ENCODE measurements around the gene HOMER3.
"Not testable (repeated sequence)": the region's sequence is repeated elsewhere in the genome, so short reads cannot be mapped to it uniquely, and the experiment has no call there.

Gene HOMER3

DNA sequence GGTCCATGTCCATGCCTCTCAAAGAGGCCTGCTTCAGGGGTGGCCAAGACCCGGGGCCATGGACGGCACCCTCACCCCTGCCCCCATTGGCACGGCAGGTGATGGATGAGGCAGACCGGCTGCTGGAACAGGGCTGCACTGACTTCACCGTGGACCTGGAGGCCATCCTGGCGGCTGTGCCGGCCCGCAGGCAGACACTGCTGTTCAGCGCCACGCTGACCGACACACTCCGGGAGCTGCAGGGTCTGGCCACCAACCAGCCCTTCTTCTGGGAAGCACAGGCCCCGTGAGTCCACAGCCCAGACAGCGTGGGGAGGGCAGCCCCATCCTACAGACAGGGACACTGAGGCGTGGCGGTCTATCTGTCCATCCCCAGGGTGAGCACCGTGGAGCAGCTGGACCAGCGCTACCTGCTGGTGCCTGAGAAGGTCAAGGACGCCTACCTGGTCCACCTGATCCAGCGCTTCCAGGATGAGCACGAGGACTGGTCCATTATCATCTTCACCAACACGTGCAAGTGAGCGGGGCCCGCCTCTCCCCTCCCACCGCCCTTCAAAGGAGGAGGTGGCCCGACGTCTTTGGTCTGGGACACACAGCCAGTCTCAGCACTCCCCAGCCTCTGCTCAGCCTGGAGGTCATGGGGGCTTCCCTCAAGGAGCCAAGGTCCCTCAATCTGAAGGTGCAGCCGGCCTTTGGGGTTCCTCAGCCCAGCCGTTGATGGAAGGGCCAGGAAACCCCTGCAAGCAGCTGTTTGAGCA is 18.6 kb downstream of the HOMER3 start:
- no peak for DNase-seq

DNA sequence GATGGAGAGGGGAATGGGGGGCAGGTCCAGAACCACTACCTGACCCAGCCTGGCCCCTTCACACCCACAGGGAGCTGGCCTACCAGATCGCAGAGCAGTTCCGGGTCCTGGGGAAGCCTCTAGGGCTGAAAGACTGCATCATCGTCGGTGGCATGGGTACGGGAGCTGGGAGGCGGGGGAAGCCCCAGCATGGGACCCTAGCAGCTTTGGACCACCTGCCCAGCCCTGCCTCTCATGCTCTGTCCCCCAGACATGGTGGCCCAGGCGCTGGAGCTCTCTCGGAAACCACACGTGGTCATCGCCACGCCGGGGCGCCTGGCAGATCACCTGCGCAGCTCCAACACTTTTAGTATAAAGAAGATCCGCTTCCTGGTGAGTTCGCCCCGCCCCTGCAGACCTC is 19.4 kb downstream of the HOMER3 start:
- DNase-seq = no peak

DNA sequence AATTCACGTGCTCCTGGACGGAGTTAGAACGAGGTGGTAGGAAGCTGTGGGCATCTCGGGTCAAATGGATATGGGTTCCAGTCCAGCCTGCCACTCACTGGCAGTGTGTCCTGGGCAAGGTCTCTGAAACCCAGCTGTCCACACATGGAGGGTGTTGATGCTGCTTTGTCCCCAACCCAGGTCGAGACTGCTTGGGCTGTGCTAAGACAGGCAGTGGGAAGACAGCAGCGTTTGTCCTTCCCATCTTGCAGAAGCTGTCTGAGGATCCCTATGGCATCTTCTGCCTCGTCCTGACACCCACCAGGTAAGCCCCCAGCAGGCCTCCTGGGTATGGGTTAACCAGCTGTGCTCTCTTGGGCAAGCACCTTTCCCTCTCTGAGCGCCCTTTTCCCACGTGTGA is 20.6 kb downstream of the HOMER3 start:
- no peak for DNase-seq

DNA sequence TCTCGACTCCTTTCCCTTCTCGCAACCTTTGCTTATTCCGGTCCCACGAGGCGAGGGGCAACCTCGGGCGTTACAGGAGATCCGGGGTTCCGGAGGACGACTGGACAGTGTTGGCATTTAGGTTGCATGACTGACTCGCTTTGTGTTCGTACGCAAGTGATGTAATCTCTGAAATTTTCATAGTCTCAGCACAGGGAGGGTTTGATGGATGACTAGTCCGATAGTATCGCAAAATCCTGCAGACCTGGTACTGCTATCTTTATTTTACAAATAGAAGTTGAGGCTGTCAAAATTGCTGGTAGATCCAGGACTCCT is 21.2 kb downstream of the HOMER3 start:
- DNase-seq = no peak

DNA sequence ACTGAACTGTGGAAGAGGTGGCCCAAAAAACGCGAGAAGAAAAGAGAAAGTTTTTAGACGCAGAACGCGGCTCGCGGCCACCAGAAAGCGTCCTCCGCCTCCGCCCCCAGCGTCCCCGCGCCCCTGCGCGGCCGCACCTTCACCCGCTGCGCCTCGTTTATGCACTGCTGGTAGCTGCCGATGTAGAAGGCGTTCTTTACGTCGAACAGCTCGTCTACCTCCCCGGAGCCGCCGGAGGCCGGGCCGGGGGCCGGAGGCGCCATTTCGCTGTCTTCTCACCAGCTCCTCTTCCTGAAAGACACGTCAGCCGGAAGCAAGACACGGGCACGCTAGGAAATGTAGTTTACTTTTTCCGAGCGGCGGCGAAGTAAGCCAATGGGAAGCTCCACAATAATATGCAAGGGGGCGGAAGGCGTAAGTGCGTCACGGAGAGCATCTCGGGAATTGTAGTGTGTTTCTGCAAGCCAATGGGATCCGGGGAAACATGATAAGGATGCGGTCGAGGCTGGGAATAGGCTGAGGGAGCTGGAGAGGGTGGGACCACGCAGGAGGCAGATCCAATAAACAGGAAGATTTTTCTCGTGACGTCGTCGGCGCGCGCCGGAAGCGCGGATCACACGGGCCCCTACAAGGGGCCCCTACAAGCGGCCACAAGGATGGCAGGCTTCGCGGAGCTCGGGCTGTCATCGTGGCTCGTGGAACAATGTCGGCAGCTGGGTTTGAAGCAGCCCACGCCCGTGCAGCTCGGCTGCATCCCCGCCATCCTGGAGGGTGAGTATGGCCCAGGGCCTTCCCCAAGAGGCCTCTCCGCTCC is 21.7 kb downstream of the HOMER3 start, which contains the start of the genes COPE and DDX49:
Gene COPE (minus strand): TSS at position 302 of the 814 bp plus-strand sequence. CDS start 39 bp downstream, at position 263.
Gene DDX49 (plus strand): TSS at position 630 of the 814 bp plus-strand sequence. CDS start 27 bp downstream, at position 657.
- peak; percentile 98 for DNase-seq

DNA sequence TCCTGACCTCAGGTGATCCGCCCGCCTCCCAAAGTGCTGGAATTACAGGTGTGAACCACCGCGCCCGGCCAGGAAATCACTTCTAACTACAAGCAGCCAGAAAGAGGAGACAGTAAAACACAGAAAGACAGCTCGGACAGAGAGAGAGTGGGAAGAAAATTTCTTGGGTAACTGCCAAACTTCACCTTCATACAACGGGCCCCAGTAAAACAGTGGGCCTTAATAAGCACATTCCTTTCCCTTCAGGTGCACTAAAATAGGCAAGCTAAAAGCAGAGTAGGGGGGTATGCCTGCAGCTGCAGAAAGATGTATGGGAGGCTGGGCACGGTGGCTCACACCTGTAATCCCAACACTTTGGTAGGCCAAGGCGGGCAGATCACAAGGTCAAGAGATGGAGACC is 23.4 kb downstream of the HOMER3 start:
- not testable (repeated sequence) for DNase-seq

DNA sequence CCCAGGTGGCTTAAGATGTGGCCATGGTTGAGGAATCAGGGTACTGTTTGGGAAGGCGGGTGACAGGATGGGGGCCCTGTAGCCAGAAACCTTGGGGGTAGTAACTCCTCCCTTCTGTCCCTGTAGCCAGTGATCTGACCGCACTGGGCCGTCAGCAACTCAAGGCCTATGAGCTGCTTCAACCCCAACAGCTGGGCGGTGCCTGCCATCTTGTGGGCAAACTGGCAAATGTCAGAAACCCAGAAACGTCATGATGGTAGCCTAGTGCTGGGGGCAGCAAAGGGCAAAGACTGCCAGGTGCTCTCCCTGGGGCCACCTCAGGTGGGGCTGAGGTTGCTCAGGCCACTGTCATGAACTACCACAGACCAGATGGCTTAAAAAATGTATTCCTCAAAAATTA is 25.4 kb downstream of the HOMER3 start:
- peak; percentile 24 for DNase-seq

DNA sequence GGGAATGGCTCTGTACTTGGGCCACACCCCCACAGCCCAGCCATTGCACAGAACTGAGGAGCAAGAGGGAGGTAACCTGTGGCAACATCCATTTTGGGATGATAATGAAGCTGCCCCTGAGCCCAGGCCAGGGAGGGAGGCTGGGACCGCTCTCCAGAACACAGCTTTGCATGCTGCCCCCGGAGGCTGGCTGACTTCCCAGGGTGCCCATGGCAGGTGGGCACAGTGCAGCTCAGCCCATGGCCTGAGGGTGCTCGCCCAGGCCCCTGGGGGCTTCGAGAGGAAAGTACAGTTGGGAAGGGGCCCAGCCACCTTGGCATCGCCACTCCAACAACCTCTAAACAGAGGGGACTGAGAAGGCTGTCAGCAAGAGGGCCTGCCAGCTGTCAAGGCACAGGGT is 27.6 kb downstream of the HOMER3 start:
- DNase-seq = no peak

DNA sequence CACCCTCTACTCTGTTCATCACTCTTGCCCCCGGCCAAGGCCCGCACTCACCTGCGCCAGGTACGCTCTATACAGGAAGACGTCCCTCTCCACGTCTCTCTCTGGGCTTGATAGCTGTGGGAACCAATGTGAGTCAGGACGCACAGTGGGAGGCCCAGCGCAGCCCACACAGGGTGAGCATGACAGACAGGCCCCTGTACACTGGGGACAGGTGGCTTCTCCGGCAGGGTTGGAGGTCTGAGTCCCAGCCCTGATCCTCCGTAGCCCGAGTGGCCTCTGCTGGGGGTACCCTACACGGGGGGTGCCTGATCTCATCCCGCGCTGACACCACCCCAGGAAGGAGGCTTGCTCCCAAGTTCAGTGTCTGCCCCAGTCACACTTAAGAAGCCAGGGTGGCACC is 28.1 kb downstream of the HOMER3 start:
- no peak for DNase-seq

DNA sequence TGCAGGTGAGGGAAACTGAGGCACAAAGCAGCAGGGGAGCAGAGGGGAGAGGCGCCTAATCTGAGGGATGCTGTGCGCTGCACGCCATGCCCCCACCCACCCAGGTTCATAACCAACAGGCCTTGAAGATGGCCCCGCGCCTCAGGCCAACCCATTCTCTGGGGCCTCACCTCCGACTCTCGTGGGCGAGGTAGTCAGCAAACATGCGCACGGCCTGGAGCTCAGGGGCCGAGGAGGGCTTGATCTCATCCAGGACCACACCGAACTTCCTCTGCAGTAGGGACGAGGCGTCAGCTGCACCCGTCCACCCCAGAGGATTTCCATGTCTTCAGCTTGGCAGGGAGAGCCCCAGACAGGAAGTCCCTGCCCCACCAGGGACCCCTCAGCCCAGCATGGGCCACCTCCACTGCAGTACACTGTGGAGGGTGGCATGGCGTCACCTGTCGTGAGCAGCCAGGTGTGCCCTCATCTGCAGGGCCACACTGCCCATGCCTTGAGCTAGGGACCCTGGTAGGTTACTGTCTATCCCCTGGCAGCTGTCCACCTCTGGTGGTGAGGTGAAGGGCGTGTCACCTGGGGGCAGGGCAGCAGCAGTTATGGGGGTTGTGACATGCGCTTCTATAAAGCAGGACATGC is 30.1 kb downstream of the HOMER3 start:
- DNase-seq = no peak

DNA sequence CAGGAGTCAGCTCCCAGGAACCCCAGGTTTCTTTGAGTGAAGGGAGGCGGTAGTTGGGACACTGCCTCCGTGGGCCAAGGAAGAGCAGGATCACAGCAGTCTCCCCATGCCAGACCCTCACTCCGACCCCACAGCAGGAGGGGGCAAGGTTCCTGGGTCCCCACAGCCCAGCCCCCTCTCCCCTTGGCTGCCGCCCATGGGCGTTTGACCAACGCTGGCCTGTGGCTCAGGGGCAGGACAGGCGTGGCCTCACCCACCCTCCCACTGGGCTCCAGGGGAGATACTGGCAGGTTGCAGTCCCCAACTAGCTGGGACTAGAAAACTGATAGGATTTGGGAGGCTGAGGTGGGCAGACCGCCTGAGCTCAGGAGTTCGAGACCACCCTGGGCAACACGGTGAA is 31.0 kb downstream of the HOMER3 start:
- no peak for DNase-seq

DNA sequence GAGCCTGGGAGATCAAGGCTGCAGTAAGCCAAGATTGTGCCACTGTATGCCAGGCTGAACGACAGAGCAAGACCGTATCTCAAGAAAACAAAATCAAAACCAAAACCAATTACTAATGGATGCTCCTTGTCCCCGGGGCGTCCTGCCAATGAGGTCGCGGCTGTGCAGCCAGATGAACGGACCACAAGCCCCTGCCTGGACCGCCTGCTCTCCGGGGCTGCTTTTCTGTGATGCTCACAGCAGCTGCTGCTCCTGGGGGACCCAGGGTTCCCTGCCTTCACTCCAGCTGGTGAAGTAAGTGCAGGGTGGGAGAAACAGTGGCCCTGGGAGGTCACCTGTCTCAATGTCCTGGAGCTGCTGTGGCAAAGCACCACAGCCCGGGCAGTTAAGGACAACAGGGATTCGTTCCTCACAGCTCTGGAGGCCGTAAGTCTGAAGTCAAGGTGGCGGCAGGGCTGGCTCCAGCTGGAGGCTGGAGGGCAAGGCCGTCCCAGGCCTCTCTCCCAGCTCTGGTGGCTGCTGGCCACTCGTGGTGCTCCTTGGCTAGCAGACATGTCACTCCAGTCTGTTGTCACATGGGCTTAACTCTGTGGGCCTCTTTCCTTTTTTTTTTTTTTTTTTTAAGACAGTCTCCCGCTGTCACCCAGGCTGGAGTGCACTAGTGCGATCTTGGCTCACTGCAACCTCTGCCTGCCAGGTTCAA is 31.9 kb downstream of the HOMER3 start:
- DNase-seq = no peak

DNA sequence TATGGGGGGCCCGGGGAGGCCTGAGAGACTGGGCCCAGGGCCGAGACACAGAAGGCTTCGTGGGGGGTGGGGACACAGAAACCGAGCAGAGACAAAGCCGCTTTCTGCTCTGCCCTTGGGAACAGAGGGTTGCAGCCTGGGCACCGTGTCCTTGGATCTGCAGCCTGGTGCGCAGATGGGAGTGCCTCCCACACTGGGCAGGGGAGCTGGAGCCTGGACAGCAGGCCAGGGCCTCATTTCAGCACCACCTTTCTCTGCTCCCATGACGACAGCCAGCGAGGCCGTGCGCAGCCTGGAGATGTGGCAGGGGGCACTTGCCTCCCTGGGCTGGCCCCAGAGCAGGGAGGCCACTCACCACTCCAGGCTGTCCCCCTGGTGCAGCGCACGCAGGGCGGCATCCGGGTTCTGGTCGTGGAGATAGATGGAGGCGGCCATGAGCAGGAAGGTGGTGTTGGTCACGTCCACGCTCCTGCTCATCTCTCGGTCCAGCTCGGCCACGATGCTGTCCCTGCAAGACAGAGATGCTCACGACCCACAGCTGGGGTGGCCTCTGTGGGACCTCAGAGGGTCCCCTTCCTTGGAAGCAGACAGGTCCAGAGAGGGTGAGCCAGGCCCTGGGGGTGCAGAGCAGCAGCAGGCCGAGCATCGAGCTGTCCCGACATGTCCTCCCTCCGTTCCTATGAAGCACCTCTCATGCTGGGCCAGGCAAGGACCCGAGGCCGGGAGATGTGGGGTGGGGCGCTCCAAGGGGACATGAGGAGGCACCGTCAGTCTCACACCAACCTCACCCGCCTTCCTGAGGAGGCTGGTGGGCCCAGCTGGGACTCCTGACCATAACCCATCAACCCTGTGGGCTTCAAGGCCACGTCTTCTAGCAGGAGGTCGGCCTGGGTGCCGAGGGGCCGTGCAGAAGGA is 34.2 kb downstream of the HOMER3 start:
- DNase-seq = no peak

DNA sequence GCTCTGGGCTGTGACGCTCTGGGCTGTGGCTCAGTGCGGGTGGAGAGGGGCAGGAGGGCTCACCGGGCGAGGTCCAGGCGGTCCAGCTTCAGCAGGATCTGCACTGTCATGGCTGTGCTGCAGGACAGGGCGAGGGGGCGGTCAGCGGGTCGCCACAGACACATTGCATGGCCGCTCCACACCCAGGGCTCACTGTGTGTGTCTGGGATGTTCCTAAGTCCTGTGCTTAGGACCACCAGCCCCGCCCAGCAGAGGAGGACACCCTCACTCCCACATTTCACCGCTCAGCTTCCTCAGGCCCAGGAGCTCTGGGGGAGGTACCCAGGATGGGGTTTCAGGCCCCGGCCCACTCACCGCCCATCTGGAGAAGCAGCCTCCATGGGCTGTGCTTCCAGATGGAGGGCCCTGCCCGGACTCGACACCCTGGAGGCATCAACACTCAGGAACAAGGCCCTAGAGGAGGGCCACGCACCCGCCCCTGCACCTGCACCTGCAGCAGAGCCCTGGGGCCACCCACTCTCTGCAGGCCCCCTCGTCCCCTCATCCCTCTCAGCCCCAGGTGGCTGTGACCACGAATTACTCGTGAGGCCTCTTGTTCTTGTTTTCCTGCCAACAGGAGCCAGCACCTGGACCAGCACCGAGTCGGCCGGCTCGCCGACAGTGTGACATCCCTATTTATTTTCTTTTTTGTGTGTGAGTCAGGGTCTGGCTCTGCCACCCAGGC is 35.3 kb downstream of the HOMER3 start:
- DNase-seq = no peak

DNA sequence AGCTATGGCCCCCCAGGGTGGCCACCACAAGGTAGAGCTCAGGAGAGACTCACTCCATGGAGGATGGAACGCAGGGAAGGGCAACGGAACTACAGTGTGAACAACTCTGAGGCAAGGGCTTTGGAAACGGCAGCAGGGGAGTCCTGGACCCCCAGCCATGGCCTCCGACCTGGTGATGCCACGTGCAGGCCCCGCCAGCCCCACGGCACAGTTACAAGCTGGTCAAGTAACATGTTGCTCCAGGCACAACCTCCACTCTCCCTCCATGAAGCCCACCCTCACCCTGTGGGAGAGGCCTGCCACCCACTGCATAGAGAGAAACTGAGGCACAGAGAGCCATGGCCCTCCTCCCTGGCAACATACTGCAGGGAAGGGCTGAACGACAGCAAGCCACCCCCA is 36.0 kb downstream of the HOMER3 start:
- DNase-seq = no peak

DNA sequence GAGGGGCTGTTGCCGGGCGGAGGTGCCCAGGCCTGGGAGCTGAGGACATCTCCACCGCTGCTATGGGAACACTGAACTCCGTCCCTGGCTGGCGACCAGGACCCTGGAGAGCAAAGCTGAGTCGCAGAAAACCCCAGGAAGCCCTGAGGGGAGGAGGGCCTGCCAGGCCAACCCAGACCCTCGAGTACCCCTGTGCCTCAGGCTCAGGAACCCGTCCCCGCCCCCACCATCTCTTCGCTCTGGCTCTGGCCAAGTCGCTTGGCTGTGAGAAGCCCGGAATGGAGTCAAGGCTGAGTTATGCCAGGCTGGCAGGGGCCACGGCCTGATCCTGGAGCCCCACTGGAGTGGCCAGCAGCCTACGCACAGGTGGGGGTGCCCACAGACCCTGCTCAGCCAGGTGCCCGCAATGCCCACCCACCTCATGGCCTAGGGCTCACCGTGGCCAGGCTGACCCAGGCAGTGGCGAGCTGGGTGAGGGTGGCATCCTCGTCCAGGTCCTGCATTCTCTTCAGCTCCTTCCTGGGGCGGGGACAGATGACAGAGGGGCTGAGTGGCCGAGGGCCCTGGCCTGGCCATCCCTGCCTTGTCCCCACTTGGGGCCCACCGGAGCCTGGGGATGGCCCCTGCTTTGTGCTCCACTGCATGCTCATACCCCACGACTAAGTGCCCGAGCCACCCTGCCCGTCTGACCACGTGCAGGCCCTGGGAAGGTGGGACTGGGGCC is 36.5 kb downstream of the HOMER3 start:
- no peak for DNase-seq

DNA sequence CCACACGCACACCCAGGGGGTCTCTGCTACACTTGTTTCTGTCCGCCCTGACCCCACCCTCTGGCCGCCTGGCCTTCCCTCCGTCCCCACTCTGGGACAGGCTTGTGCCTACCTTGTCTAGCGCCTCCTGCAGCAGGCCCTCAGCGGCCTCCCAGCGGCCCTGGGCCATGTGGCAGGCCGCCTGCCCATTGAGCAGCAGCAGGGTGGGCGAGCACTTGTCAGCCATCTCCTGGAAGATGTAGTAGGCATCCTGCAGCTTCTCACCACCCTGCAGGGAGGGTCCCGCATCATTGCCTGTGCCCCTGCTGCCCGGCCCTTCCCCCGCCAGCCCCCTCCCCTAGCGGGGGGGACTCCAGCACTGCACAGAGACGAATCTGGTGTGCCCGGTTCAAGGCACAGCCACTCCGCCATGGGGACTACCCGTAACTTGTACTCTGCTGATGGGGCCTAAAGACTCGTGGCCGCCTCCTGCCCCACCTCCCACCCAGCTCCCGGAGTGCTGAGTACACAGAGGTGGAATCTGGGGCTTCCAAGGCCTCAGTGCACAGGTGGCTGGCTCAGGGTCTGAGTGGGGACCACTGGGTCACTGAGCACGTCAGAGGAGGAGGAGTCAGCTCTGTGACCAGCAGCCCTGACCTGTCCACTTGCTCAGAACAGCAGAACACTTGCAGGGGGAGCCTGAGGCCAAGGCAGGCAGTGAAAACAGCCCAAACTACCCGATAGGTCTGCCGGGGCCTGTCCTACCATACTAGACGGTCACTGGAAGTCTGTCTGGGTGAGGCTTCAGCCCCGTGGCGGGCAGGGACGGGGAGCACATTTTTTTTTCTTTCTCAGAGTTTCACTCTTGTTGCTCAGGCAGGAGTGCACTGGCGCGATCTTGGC is 37.6 kb downstream of the HOMER3 start:
- DNase-seq = no peak

DNA sequence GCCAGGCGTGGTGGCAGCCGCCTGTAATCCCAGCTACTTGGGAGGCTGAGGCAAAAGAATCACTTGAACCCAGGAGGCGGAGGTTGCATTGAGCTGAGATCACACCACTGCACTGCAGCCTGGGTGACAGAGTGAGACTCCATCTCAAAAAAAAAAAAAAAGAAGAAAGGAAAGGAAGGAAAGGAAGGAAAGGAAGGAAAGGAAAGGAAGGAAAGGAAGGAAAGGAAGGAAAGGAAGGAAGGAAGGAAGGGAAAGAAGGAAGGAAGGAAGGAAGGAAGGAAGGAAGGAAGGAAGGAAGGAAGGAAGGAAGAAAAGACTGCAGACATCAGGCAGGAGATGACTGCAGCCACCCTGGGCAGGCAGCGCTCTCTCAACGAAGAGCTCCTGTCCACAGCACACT is 38.5 kb downstream of the HOMER3 start:
- not testable (repeated sequence) for DNase-seq

DNA sequence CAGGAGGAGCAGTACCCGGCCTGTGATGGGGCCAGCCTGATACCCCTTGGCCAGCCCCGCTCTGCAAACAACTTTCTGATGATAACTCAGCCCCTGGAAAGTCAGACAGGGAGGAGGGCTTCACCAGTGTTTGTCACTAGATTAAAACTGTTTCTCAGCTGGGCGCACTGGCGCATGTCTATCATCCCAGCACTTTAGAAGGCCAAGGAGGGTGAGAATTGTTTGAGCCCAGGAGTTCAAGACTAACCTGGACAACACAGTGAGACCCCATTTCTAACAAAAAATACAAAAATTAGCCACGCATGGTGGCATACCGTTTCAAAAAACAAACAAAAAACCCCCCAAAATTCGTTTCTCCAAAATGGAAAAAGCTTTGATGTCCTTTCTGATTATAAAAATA is 39.5 kb downstream of the HOMER3 start:
- no peak for DNase-seq
